Kidney tubule cell (primary cell): Measurements from ENCODE around the gene LGR6.

ENCODE experiments used
- DNase-seq: peaks from one replicate; pipeline ENCODE4 v3.0.0-alpha.2; 2018; ENCODE audit warnings: low spot score

The LGR6 gene

GRCh38 chr1:202266061-202266765 lies 72.6 kb downstream of the LGR6 start:
- DNase-seq: no peak

- no peak for DNase-seq
Observed at GRCh38 chr1:202268032-202268431, 74.4 kb downstream of the LGR6 start.

DNA sequence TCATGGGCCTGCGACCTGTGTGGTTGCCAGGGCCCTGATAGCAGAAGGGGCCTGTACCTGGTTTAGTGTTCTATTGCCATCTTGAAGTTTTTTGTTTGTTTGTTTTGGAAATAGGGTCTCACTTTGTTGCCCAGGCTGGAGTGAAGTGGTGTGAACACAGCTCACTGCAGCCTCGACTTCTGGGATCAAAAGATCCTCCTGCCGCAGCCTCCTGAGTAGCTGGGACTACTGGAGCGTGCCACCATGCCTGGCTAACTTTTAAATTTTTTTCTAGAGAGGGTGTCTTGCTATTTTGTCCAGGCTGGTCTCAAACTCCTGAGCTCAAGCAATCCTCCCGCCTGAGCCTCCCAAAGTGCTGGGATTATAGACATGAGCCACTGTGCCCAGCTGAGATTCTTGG lies 75.2 kb downstream of the LGR6 start:
- DNase-seq: no peak

- DNase-seq: no peak
Observed at GRCh38 chr1:202270871-202271326, 77.3 kb downstream of the LGR6 start.

DNA sequence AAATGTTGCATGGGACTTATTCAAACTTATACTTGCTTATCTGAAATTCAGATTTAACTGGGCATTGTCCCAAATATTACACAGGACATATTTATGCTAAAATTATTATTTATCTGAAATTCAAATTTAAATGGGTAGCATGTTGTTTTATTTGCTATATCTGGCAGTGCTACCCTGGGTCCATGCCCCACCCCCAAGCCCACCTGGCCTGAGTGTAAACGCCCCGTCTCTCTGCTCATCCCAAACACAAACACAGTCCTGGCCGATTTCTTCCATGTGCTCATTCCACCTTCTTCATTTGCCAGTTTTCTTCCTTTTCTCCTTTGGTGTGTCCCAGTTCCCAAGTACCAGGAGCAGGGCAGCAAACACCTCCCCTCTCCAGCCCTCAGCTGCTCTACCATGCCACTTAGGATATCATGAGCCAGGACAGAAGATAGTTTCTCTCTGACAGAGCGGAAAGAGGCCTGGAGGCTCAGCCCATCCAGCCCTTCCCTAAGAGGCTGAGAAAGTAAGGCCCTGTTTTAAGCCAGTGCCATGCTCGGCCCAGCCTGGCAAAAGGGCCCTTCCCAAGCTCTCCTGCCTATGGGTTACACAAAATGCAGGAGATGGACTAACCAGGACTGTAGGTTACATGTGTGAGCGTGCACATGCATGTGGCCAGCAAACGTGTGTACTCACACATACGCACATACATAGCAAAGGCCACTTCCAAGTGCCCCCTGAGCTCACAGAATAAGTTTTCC lies 78.7 kb downstream of the LGR6 start:
- no peak for DNase-seq

DNA sequence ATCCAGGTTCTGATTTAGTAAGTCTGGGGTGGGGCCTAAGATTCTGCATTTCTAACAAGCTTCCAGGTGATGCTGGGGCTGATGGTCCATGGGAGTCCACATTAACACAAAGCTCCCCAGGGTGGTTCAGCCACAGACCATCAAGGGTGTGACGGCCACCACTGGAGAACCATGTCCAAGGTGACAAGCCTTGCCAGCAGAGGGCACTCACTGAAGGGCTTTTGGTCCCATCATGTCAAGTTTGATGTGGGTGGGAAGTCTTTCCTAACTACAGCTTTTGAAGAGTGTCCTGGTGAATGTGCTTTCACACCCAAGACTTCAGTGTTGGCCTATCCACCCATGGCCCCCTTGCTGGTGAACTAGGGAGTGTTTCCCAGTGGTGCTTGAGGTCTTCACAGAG lies 81.0 kb downstream of the LGR6 start:
- peak; percentile 43 for DNase-seq

- DNase-seq: no peak
Observed at GRCh38 chr1:202275061-202275770, 81.6 kb downstream of the LGR6 start.

DNA sequence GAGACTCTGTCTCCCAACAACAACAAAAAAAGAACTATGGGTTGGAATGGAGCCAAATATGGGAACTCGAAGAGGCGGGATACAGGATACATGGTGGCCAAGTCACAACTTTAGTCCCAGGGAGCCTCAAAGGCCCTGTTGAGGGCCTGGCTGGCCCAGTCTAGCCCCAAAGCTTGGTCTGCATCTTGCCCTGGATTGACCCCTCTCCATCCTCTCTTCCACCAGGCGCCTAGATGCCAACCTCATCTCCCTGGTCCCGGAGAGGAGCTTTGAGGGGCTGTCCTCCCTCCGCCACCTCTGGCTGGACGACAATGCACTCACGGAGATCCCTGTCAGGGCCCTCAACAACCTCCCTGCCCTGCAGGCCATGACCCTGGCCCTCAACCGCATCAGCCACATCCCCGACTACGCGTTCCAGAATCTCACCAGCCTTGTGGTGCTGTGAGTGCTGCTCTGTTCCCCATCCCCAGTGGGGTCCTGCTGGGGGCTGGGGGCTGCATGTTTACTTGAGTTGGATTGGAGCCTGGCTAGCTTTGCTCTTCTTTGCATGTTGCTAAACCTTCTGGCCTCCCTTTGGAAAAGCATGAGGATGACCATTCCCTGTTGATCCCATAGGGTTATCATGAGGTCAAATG lies 82.6 kb downstream of the LGR6 start:
- DNase-seq: no peak

DNA sequence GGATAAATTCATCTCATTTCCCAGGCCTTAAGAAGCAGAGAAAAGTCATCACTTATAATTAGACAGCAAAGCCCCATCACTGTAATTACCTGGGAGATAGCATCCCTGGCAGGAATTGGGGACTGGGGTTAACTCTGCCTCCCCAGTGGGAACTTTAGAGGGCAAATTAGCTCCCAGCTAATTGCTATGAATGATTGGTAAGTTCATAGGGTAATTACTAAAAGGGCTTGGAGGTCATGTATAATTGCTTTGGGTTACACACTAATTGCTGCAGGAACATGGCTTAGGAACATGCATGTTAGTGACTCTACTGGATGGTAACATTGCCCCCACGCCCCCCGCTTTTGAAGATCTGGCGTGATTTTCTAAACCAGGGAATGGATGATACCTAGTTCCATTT lies 83.3 kb downstream of the LGR6 start:
- no peak for DNase-seq

DNA sequence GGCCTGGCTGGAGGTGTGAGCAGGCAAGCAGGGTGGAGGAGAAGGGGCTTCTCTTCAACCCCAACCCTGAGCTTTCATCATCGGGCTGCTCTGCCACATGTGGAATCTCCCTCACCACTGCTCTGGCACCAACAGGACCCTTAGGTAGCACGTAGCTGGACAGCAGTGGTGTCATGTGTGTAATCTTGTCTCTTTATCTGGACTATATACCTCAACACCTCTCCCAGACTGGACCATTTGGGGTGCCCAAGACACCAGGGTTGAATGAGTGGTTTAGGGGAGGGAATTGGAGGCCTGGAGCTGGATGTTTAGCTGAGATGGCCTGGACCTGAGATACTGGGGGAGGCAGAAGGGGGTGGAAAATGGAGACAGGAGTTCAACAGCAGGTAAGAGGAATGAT lies 85.2 kb downstream of the LGR6 start:
- no peak for DNase-seq

- DNase-seq: peak; percentile 23
Observed at GRCh38 chr1:202279806-202280205, 86.2 kb downstream of the LGR6 start.

DNA sequence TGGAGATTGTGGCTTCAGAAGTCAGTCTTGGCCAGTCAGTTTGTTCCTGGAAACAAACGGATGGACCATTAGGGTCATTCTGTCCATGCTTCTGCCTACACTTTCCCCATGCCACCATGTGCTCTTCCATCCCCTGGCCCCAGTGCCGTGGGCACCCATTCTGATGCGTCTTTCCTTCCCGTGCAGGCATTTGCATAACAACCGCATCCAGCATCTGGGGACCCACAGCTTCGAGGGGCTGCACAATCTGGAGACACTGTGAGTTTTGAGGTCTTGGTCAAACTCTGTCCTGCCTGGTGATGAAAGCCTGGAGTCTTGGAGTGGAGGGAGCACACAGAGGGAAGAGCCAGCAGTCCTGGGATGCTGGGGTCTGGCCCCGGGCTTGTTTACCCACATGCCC lies 87.0 kb downstream of the LGR6 start:
- no peak for DNase-seq

GRCh38 chr1:202281316-202282024 lies 87.9 kb downstream of the LGR6 start:
- DNase-seq: peak; percentile 81

- no peak for DNase-seq
Observed at GRCh38 chr1:202282025-202282371, 88.4 kb downstream of the LGR6 start.

- no peak for DNase-seq
Observed at GRCh38 chr1:202282596-202283283, 89.1 kb downstream of the LGR6 start.

- DNase-seq: peak; percentile 78
Observed at GRCh38 chr1:202283379-202283844, 89.8 kb downstream of the LGR6 start.

- peak; percentile 89 for DNase-seq
Observed at GRCh38 chr1:202283991-202284390, 90.4 kb downstream of the LGR6 start.

GRCh38 chr1:202285908-202286307 lies 92.3 kb downstream of the LGR6 start:
- no peak for DNase-seq

DNA sequence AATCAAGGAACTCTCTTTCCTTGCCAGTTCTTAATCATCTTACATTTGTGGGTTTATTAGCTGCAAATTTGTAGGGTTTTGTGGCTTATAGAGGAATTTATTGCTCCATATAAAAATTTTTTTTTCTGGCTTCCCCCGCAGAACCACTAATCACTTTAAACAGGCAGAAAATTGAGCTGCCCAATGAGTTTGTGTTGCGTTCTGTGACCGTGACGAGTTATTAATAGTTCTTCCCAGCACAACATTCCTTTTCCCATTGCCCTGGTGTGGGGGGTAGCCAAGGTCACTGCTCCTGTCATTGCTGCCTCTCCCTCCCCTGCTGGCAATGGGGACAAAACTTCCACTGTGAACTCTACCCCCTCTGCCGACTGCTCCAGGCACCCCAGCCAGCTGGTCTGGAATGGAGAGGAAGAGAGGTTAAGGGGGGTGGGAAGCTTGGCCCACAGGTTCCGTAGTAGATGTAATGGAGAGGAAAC lies 93.1 kb downstream of the LGR6 start:
- DNase-seq: peak; percentile 44

GRCh38 chr1:202287196-202287595 lies 93.6 kb downstream of the LGR6 start:
- no peak for DNase-seq

- DNase-seq: no peak
Observed at GRCh38 chr1:202288177-202288576, 94.6 kb downstream of the LGR6 start.
